ENCODE results near the gene MTUS2.

DNA sequence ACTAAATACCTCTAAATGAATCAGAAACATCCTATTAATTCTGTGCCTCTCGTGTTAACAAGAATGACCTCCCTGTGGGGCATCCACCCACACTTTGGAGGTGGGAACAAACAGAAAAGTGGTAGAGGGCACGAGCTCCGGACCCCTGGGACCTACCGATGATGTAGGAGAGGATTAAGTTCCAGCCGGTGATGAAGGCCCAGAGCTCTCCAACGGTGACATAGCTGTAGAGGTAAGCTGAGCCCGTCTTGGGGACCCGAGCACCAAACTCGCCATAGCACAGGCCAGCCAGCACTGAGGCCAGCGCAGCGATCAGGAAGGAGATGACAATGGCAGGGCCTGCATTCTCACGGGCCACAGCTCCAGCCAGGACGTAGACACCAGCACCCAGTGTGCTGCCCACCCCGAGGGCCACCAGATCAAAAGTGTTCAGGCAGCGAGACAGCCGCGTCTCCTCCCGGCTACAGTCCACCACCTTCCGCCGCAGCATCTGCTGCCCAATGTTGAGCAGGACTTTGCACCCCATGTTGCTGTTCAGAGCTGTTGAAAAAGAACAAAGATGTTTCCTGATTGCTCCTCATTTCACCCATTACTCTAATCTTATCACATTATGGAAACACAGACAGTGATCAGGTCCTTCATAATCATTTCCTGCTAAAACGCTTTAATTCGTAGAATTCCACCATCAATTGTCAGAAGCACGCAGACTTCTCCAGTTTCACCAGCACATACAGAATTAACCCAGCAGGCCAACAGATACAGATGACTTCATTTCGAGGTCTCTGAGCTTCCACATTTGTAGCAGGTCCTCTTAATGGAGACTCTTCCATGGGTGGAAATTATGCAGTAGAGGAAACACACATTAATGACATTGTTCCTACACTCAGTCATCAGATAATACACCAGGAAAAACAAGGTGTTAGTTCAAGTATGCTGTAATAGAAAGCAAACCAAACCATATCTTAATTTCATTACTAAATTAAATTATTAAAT, 715.8 kb downstream of the MTUS2 start:
- TF ChIP-seq, protein P1, sequence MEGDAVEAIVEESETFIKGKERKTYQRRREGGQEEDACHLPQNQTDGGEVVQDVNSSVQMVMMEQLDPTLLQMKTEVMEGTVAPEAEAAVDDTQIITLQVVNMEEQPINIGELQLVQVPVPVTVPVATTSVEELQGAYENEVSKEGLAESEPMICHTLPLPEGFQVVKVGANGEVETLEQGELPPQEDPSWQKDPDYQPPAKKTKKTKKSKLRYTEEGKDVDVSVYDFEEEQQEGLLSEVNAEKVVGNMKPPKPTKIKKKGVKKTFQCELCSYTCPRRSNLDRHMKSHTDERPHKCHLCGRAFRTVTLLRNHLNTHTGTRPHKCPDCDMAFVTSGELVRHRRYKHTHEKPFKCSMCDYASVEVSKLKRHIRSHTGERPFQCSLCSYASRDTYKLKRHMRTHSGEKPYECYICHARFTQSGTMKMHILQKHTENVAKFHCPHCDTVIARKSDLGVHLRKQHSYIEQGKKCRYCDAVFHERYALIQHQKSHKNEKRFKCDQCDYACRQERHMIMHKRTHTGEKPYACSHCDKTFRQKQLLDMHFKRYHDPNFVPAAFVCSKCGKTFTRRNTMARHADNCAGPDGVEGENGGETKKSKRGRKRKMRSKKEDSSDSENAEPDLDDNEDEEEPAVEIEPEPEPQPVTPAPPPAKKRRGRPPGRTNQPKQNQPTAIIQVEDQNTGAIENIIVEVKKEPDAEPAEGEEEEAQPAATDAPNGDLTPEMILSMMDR (conservative IDR thresholded peaks at IDR 0.05; ENCODE audit: low read depth, low read length), result no peak
- no peak for TF ChIP-seq EZH2phosphoT487 (IDR thresholded peaks at IDR 0.05; ENCODE audit: borderline replicate concordance, low read length)
